GM19397 (cell line): ENCODE data around the gene TAPBPL.
A peak's percentile ranks its signal among the peaks of the same experiment; 100 is the strongest.
"Not testable (repeated sequence)": the region's sequence is repeated elsewhere in the genome, so short reads cannot be mapped to it uniquely, and the experiment has no call there.

Experiments
- ATAC-seq: cut with Tn5 transposase; IDR thresholded peaks from one replicate; pipeline ENCODE4 v1.9.1; 2021; ENCODE audit warnings: mild to moderate bottlenecking, moderate library complexity; ENCODE audit not compliant: unreplicated experiment

The TAPBPL gene

GRCh38 chr12:6451348-6452244 is at the start of gene TAPBPL:
Gene TAPBPL (plus strand): TSS chr12:6452042. CDS start chr12:6452249, 207 bp downstream.
- ATAC-seq = peak; percentile 52

- no peak for ATAC-seq
Observed at GRCh38 chr12:6404390-6404789, 47.5 kb upstream of the TAPBPL start.

GRCh38 chr12:6405963-6406362 is 45.9 kb upstream of the TAPBPL start:
- no peak for ATAC-seq

- no peak for ATAC-seq
Observed at GRCh38 chr12:6407236-6407954, 44.4 kb upstream of the TAPBPL start.

DNA sequence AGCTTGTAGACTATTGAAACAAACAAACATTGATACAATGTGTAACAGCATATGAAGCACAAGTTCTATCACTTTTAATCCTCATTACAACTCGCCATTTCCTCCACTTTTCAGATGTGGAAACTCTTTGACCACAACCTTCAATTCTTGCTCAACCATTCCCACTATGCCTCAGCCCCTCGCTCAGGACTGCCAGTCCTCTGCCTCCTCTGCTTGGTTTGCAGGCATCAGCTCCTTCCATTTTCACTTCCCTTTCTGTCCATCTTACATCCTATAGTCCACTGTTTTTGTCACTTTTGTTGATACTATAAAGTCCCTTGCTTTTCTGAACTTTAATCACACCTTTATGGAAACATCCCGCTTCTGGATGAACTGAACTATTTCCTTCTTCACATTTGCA is 35.2 kb upstream of the TAPBPL start:
- no peak for ATAC-seq

DNA sequence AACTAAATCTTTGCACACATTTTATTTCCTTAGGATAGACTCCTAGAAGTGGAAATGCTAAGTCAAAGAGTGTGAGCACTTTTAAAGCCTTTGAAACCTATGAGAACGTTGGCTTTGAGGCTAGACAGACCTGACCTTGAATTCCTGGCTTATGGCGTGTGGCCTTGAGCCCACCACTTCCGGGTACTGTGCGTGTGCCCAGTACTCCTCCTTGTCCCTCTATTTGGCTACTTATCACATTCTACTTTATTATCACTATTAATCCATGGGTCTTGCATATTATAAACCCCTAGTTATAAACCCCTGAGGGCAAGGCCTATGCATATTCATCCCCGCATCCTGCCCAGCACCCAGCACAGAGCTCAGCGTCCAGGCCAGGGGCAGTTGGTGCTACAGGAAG is 33.0 kb upstream of the TAPBPL start:
- no peak for ATAC-seq

GRCh38 chr12:6420364-6420763 is 31.5 kb upstream of the TAPBPL start:
- no peak for ATAC-seq

DNA sequence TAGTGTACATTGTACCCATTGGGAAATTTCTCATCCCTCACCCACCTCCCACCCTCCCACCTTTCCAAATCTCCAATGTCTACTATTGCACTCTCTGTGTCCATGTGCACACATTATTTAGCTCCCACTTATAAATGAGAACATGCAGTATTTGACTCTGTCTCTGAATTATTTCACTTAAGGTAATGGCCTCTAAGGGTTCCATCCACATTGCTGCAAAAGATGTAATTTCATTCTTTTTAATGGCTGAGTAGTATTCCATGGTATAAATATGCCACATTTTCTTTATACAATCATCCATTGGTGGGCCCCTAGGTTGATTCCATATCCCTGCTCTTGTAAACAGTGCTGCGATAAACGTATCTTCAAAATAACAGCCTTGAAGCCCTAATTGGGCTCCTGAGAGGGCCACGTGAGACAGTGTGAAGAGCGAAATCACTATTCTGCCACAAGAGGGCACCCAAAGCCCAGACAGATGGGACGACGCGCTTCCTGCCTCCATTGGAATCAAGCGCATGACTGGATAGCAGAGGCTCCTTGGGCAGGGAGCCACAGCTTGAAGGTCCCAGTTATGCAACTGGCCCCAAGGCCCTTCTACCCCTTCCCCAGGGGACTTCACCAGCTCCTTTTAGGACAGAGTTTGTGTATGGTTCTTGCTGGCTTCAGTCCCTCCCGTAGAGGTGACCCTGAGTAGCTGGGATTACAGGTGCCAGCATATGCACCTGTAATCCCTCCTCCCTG is 28.4 kb upstream of the TAPBPL start:
- ATAC-seq = no peak

DNA sequence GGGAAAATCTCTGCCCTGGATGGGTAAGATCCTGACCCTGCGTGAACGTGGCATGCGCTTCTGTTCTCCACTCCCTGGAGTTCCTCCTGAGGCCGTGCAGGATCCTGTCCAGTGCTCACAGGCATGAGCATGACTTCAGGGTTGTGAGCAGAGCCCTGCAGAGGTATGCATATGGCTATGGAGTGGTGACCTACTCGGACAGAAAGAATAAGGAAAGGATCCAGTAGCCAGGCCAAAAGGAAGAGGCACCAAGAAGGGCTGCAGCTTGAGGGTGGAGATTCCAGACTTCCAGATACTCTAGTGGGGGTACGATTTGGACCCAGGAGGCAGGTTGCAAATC is 27.9 kb upstream of the TAPBPL start:
- no peak for ATAC-seq

GRCh38 chr12:6424866-6425265 is 27.0 kb upstream of the TAPBPL start:
- ATAC-seq = no peak

GRCh38 chr12:6425590-6426531 is 26.0 kb upstream of the TAPBPL start:
- no peak for ATAC-seq

- peak; percentile 57 for ATAC-seq
Observed at GRCh38 chr12:6426882-6427671, 24.8 kb upstream of the TAPBPL start.

GRCh38 chr12:6427796-6428195 is 24.0 kb upstream of the TAPBPL start:
- not testable (repeated sequence) for ATAC-seq

GRCh38 chr12:6428326-6428725 is 23.5 kb upstream of the TAPBPL start:
- no peak for ATAC-seq

GRCh38 chr12:6430124-6430989 is 21.5 kb upstream of the TAPBPL start:
- no peak for ATAC-seq

DNA sequence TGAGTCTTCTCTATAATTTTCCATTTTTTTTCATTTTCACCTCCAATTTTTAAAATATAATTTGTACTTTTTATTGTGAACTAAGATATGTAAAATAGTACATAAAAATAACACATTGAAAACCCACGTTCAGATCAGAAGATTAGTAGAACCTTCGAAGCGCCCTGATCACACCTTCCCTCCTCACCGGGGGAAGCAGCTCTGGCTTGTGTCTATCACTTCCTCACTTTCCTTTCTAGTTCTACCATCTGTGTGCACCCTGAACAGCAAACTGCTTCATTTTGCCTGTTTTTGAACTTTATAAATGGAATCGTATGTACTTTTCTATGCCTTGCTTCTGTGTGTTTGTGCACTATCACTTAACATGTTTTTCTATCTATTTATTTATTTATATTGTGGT is 18.9 kb upstream of the TAPBPL start:
- no peak for ATAC-seq

GRCh38 chr12:6434205-6435140 is 17.4 kb upstream of the TAPBPL start:
- ATAC-seq = no peak
